Measurements from ENCODE around the gene ABCB8.

DNA sequence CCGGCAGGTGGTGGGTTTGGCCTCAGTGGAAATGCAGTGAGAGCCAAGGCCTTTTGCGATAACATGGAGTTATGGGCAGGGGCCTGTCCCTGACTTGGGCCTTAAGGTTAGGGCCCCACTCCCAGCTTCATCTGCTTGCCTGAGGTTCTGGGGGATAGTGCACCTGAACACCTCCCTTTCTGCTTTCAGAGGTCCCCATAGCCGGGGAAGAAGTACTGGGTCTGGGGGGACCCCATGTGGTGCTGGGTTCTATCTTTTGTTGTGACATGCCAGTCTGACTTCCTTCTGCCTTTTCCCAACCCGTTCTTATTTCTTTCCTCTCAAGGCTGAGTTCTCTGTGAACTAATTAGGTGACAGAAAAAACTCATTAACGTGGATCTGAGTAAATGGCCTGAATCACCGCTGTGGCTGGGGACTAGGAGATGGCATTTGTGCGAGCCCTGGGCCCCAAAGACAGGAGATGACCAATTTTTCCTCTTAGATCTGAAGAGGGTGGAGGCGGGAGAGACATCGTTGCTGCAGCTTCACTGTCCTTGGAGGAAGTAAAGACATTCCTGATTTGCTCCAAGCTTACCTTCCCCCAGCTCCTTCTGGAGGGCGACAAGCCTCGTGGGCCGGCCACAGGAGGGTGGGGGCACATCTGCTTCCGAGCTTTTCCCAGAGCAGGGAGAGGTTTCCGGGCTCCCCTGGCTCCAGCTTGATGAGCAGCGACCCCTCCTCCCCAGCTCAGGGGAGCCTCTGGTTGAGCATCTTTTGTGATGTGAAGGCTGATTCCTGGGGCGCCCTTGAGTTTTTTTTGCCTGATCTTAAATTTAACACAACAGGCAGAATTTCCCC lies 60.0 kb downstream of the ABCB8 start:
- TF ChIP-seq CTCF (IDR thresholded peaks at IDR 0.05) (no peak), POLR2A (IDR thresholded peaks at IDR 0.05) (no peak)
